NCI-H1436 treated with DMSO at 0.1 percent for 48 hours (cell line): ENCODE data around the gene CHRDL1.
A peak's percentile ranks its signal among the peaks of the same experiment; 100 is the strongest.

Experiments
- DNase-seq: peaks from one replicate; lab custom pipeline; 2025; lab: John Stamatoyannopoulos, UW

Gene CHRDL1

GRCh38 chrX:110743679-110744340 lies 51.8 kb downstream of the CHRDL1 start:
- DNase-seq = no peak

DNA sequence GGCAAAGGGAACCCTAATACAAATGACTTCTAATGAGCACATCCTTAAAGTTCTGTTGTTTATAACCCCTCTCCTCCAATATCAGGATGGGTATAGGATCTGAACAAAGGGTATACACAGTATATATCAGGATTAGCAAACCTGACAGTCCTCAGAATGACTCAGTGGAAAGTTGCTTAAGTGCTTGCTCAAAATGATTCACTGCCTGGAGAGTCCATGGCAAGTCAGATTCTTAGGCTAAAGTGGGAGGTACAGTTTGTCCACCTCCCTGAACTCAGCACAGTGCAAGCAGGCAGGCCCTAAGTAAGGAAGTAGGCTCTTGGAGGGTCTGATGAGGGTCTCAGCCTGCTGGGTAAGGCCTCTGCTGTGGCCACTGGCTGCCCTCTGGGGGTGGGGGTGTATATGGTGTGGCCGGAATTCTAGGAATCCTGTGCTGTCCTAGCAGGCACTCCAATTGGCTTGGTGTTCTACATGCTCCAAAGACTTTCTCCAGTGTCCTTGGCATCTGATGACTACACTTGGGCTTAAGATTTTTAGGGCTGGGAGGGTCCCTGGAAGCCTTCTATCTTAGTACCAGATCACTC lies 54.3 kb downstream of the CHRDL1 start:
- no peak for DNase-seq

GRCh38 chrX:110734894-110735541 lies 60.6 kb downstream of the CHRDL1 start:
- no peak for DNase-seq

GRCh38 chrX:110734271-110734670 lies 61.3 kb downstream of the CHRDL1 start:
- DNase-seq = no peak

DNA sequence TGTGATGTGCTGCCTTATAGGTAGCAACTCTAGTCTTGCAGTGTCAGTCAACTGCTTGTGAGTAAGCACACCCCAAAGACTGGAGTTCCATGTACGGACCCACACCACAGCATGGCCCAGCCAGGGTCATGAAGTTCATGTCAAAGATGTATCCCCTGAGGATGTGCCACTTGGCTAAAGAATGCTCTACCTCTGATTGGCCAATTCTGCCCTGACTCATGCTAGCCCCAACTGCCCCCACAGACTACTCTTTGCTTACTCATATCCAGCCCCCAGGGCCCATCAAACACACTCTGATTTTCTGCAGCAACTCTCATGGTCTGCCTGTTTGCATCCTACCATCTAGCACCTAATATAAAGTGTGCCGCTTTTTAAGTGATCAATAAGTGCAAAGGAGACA lies 62.5 kb downstream of the CHRDL1 start:
- DNase-seq = no peak

DNA sequence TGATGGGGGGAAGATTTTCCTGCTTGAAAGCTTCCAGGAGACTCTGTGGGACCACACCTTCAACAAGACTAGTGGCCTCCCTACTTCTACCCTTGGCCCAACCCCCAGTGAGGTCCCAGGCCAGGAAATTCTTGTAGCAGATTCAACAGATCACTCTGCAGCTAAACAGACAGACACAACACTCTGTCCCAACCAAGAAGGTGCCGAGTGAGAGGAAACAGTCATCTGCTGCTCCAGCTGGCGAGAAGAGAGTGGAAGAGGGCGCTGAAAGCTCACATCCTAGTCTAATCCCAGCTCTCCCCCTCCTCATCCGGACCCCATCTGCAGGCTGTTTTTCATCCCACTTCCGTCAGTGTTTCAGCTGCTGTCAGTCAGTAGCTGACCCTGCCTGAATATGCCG lies 63.4 kb downstream of the CHRDL1 start:
- no peak for DNase-seq

GRCh38 chrX:110723844-110724243 lies 71.8 kb downstream of the CHRDL1 start:
- no peak for DNase-seq

DNA sequence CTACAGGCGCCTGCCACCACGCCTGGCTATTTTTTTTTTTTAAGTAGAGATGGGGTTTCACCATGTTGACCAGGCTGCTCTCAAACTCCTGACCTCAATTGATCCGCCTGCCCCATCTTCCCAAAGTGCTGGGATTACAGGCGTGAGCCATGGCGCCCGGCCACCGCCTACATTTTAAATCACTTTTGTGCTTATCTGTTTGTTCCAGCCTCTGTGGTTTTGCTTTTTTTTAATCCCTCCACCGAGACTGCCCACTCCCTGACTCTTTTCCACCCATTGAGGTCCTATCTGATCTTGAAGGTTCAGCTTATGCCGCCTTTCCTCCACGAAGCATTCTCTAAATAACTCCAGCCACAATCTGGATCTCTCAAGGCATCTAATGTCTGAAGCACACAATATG lies 73.5 kb downstream of the CHRDL1 start:
- DNase-seq = no peak

DNA sequence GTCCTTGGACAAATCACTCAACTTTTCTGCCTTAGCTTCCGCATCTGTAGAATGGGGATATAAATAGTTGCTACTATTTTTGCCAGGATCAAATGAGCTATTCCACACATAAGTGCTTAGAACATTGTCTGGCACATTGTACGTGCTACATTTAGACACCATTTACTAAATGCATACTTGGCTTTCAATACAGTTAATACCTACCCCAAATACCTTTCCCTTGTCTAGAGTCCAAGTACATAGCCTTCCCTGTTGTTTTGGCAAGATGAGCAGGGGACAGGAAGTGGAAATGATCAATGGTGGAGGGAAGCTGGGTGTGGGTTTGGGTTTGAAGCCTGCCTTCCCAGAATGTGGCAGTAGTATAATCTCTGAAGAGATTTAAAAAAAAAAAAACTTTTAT lies 82.0 kb downstream of the CHRDL1 start:
- DNase-seq = no peak

DNA sequence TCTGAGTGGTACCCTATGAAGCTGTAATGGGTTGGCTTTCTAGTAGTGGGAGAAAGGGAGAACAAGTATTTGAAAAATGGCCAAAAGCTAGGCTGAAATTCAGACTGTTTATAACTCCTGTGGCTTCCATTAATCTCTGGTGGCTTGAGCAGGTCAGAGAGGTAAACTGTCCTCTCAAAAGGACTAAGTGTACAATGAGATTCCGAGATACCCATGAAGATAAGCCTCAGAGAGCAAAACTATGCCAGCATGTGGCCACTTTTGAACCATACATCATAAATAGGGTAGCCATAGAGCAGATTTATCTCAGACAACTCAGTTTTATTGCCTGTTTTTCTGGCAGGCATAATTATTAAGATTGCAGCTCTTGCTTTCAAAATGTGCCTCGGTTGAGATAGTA lies 89.2 kb downstream of the CHRDL1 start:
- no peak for DNase-seq

- DNase-seq = no peak
These were observed 92.0 kb downstream of the CHRDL1 start for GRCh38 chrX:110703641-110704040.

DNA sequence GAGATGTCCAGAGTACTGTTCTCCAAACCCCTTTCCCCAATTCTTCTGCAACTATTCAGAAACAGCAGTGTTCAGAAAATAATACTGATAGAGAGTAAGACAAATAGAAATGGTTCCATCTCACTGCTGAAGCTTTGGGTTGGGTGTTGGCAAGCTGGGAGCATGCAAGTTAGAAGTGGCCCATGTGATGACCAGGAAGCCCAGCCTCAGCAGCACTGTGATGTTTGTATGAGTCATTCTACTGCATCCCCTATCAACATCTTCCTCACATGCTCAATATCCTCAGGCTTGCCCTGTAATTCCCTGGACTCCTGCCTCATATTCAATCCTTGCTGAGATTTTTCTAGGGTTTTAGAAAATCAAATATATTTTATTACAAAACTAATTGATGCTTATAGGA lies 96.5 kb downstream of the CHRDL1 start:
- DNase-seq = no peak

GRCh38 chrX:110698696-110699095 lies 96.9 kb downstream of the CHRDL1 start:
- no peak for DNase-seq

- DNase-seq = no peak
These were observed 102.8 kb downstream of the CHRDL1 start for GRCh38 chrX:110692866-110693265.

DNA sequence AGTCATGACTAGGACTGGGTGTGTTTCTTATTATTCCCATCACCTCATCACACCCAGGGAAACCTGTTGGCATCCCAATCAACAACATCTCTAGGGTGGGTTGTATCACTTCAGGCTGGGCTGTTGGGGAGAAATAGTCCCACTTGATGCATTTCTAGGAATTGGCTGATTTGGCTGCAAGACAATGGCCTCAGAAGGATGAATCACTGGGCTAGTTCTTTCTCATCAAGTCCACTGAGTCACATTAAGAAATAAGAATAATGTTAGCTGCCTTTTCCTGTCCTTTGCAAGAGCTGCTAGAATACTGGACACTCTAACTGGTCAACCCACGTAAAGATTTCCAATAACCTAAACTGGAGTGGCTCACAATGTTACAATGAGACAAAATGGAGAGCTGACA lies 104.2 kb downstream of the CHRDL1 start:
- DNase-seq = no peak

- DNase-seq = no peak
These were observed 111.0 kb downstream of the CHRDL1 start for GRCh38 chrX:110684653-110685052.

GRCh38 chrX:110683925-110684324 lies 111.7 kb downstream of the CHRDL1 start:
- DNase-seq = no peak

- DNase-seq = no peak
These were observed 117.0 kb downstream of the CHRDL1 start for GRCh38 chrX:110678591-110678990.

DNA sequence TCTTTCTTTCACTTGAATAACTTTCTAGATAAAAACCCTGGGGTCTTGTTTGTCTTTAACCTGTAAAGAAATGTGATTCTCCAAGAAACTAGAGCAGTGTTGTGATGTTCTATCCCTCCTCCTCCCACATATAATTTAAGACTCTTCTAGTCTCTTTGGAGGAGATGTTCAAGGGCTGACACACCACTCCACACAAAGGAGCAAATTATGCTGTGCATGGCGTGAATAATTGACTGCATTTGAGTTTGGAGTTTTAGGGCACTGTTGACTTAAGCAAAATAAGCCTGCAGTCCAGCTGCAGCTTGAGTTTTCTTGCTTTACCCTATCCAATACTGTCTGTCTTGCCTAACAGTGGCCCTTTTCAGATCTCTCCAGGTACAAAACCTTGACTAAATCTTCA lies 119.7 kb downstream of the CHRDL1 start:
- peak; percentile 18 for DNase-seq

- DNase-seq = no peak
These were observed 124.4 kb downstream of the CHRDL1 start for GRCh38 chrX:110671068-110671803.

- no peak for DNase-seq
These were observed 126.0 kb downstream of the CHRDL1 start for GRCh38 chrX:110669572-110669971.

DNA sequence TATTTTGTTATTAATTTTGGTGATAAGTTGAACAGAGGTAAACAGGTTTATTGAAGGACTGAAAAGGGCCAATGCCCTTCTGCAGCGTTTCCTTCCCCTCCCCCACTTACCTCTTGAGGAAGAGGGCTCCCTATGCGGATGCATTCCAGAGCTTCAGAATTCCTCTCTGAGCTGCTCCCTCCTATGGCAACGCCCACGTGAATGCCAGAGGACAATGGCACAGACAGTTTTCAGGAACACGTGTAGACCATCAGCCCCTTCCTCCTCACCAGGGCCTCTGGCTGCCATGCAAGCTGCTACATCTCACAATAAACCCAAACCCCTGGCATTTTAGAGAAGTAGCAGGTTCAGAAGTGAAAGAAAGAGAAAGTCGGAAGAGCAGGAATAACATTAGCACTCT lies 127.9 kb downstream of the CHRDL1 start:
- DNase-seq = no peak
